Measurements from ENCODE around the gene RNF224.

RNF224 gene

DNA sequence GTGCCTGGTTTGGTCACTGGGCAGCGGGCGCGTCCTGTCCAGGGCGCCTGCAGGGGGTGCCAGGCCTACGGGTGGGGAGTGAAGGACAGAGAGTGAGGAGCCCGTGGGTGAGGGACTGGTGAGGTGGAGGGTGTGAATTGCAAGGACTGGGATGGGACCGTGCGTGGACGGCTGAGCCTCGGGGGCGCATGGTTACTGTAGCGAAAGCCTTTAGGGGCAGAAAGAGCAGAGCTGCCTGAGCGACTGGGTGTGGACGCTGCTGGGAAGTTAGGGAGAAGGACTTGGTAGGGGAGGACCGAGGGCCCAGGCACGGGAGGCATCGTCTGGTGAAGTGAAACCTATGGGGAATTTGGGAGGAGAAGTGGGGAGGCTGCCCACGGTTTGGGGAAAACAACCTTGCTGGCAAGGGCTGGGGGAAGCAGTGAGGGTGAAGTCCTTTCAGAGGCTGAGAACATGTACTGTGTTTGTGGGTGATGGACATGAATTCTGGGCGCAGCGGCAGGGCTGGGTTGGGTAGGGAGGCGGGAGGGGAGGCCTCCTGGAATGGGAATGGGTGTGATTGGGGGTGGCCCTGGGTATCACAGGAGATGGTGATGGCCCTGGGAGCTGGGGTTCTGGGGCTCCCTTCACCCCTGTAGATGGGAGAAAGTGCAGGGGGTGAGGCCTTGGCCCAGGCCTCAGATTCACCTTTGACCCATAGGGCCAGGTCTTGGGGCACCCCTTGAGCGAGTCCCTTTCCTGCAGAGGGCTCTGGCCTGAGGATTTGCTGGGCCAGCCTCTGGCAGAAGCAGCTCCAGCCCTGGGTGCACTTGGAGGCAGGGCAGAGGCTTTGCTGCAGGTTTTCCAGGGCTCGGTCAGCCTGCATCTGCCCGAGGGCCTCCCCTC is 48.5 kb downstream of the RNF224 start:
- no peak for DNase-seq

DNA sequence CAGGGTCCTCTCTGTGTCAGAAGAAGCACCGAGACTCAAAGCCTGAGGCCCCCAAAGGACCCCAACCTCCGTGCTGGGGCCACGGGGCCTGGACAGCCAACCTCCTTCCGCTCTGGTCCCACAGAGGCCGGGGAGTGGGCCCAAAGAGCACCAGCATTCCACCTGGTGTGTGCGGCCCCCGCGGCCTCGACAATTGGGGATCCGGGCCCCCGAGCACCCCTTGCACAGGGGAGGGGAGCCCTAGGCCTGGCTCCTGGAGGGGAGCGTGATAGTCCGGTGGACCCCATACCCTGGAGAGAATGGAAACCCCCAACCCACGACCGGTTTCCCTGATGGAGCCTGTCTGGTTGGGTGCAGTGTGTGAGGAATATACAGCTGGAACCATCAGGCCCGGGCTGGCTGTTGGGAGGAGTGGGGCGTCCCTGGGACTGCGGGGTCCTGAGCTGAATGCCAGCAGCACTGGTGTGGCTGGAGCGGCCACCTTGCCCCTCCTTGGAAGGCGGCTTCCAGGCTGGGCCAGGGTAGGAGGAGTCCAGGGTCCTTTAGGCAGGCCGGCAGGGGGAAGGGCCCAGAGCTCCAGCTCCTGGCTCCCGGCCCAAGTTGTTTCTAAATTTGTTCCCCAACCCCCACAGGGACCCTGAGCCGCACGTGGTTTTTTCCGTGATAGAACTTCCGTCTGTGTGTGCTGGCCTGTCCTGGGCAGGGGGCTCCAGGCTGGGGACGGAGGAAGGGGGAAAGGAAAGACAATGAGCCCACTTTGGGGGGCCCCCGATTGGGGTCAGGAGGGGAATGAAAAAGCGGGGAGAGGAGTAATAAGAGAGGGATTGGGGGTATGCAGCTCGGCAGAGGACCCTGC is 49.4 kb downstream of the RNF224 start:
- DNase-seq = no peak

DNA sequence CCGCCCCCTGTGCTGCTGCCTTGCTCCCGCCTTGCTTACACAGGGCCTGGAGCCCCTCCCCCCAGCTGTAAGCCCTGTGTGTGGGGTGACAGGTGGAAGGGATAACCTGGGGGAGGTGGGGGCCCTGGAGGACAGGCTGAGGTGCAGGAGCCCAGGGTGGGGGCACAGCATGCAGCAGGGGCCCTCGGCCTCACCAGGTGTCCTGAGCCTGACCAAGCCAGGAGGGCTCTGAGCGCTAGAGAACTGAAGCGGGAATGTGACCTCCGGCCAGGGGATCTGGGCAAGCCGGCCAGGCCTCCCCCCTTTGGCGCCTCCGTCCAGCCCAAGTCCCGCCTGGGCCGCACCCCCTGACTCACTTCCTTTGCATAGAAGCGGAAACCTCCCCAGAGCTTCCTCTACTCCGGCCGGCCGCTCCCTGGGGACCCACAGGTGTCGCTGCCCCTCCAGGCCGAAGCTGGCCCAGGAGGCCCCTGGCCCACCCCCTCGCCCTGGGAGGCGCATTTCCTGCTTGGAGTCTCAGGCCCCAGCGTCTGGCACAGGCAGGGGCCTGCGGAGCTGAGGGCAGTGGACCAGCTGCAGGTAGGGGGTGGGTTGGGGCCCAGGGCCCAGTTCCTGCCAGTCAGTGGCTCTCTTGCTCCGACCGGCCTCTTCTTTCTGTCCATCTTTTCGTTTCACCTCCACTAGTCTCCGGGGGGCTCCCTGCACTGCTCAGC is 50.2 kb downstream of the RNF224 start, which contains the start of gene TOR4A:
TSS of gene TOR4A (plus strand) at position 398 of the 713 bp plus-strand sequence. CDS start 964 bp downstream, outside the sequence.
- no peak for DNase-seq

DNA sequence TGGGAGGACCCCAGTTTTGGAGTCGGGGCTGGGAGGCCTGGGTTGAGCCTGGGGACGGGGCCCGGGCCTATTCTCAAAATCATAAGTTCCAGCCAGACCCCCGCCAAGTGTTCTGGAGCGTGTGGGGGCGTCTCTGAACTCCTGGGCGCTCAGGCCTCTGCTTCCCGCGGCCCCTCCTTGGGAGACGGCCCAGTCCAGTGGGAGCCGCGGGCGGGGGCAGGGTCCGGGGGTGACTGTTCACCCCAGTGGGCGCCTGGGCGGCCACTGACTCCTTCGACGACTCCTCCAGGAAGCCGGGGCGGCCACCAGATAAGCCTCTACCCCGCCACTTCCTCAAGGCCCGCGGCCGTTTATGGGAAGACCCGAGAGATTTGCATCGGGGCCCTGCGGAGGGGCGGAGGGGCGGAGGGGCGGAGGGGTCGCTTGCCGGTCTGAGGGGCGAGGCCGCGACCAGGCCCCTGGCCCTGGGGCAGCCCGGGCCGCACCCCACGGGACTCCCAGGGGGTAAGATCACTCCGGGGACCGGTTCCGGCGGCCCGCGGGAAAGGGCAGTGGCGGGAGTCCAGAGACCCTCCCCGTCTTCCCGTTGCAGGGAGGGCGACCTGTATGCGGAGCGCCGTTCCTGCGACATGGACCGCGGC is 50.9 kb downstream of the RNF224 start:
- DNase-seq = no peak
